ENCODE results near the gene XPR1. TPM values are rescaled to one million over a fixed set of nuclear protein-coding genes. Genes with fewer than 3 reads are reported as not detected.
"Not testable (repeated sequence)": the region's sequence is repeated elsewhere in the genome, so short reads cannot be mapped to it uniquely, and the experiment has no call there.

The XPR1 gene
- total RNA-seq, 1 experiment from 2014 or later: 39.7 TPM

GRCh38 chr1:180698580-180698979, 66.8 kb downstream of the XPR1 start:
- no peaks in the 10 kb centered on the region for H3K27me3 Mint-ChIP-seq (ENCODE audit: insufficient read depth, unreplicated experiment)
- DNase-seq (ENCODE audit: unreplicated experiment): no peak
- H3K36me3 Mint-ChIP-seq (ENCODE audit: insufficient read depth, unreplicated experiment): no peaks in the 10 kb centered on the region
- no peaks in the 10 kb centered on the region for H3K4me1 Mint-ChIP-seq (ENCODE audit: insufficient read depth, unreplicated experiment)
- no peak overlapping the region for H3K4me3 Mint-ChIP-seq (ENCODE audit: unreplicated experiment)
- ChIA-PET POLR2A (interaction anchor here (0.6 kb wide), 1 partner anchor 17 kb away, joined by 3 read pairs; no protein-coding TSS in a partner anchor), CTCF (interaction anchor here (0.7 kb wide), 1 partner anchor 87 kb away, joined by 3 read pairs; no protein-coding TSS in a partner anchor)
- BruUV-seq (replicated peaks): no TSS peak
- H3K27ac Mint-ChIP-seq (ENCODE audit: low read depth, unreplicated experiment): no peak overlapping the region
- H3K9me3 Mint-ChIP-seq (ENCODE audit: unreplicated experiment): peaks cover 30% of the 10 kb centered on the region
- no peak for TF ChIP-seq CTCF (IDR thresholded peaks at IDR 0.05; ENCODE audit: unreplicated experiment)
- intact Hi-C loops (cut with micrococcal nuclease): no loop called here

GRCh38 chr1:180702376-180702775, 70.6 kb downstream of the XPR1 start:
- ChIA-PET CTCF (interaction anchor here (0.6 kb wide), 1 partner anchor 26 kb away, joined by 3 read pairs; no protein-coding TSS in a partner anchor), POLR2A (interaction anchor here (1.0 kb wide), 1 partner anchor 38 kb away, joined by 3 read pairs; no protein-coding TSS in a partner anchor)
- H3K27me3 Mint-ChIP-seq (ENCODE audit: insufficient read depth, unreplicated experiment); H3K4me3 Mint-ChIP-seq (ENCODE audit: unreplicated experiment); H3K27ac Mint-ChIP-seq (ENCODE audit: low read depth, unreplicated experiment); H3K4me1 Mint-ChIP-seq (ENCODE audit: insufficient read depth, unreplicated experiment); BruUV-seq (replicated peaks); H3K36me3 Mint-ChIP-seq (ENCODE audit: insufficient read depth, unreplicated experiment); DNase-seq (ENCODE audit: unreplicated experiment); intact Hi-C loops (cut with micrococcal nuclease): not testable (repeated sequence)
- H3K9me3 Mint-ChIP-seq (ENCODE audit: unreplicated experiment): peaks cover 12% of the 10 kb centered on the region

GRCh38 chr1:180710746-180711145, 78.9 kb downstream of the XPR1 start:
- H3K4me3 Mint-ChIP-seq (ENCODE audit: unreplicated experiment); H3K27me3 Mint-ChIP-seq (ENCODE audit: insufficient read depth, unreplicated experiment); H3K27ac Mint-ChIP-seq (ENCODE audit: low read depth, unreplicated experiment); POLR2A ChIA-PET; BruUV-seq (replicated peaks); DNase-seq (ENCODE audit: unreplicated experiment); CTCF ChIA-PET; H3K4me1 Mint-ChIP-seq (ENCODE audit: insufficient read depth, unreplicated experiment); intact Hi-C loops (cut with micrococcal nuclease); H3K9me3 Mint-ChIP-seq (ENCODE audit: unreplicated experiment): not testable (repeated sequence)
- H3K36me3 Mint-ChIP-seq (ENCODE audit: insufficient read depth, unreplicated experiment): peaks cover 13% of the 10 kb centered on the region

GRCh38 chr1:180711260-180711659, 79.4 kb downstream of the XPR1 start:
- H3K4me1 Mint-ChIP-seq (ENCODE audit: insufficient read depth, unreplicated experiment); H3K27me3 Mint-ChIP-seq (ENCODE audit: insufficient read depth, unreplicated experiment); H3K27ac Mint-ChIP-seq (ENCODE audit: low read depth, unreplicated experiment); CTCF ChIA-PET; BruUV-seq (replicated peaks); DNase-seq (ENCODE audit: unreplicated experiment); intact Hi-C loops (cut with micrococcal nuclease); POLR2A ChIA-PET; H3K9me3 Mint-ChIP-seq (ENCODE audit: unreplicated experiment); H3K4me3 Mint-ChIP-seq (ENCODE audit: unreplicated experiment): not testable (repeated sequence)
- peaks cover 13% of the 10 kb centered on the region for H3K36me3 Mint-ChIP-seq (ENCODE audit: insufficient read depth, unreplicated experiment)

- no peaks in the 10 kb centered on the region for H3K9me3 Mint-ChIP-seq (ENCODE audit: unreplicated experiment)
- H3K36me3 Mint-ChIP-seq (ENCODE audit: insufficient read depth, unreplicated experiment): peaks cover 5% of the 10 kb centered on the region
- no peak for DNase-seq (ENCODE audit: unreplicated experiment)
- no peak overlapping the region for H3K4me3 Mint-ChIP-seq (ENCODE audit: unreplicated experiment)
- H3K4me1 Mint-ChIP-seq (ENCODE audit: insufficient read depth, unreplicated experiment): peaks cover 16% of the 10 kb centered on the region
- no peak for TF ChIP-seq CTCF (IDR thresholded peaks at IDR 0.05; ENCODE audit: unreplicated experiment)
- ChIA-PET POLR2A (no interaction called here), CTCF (no interaction called here)
- no peak overlapping the region for H3K27ac Mint-ChIP-seq (ENCODE audit: low read depth, unreplicated experiment)
- no TSS peak for BruUV-seq (replicated peaks)
- no peaks in the 10 kb centered on the region for H3K27me3 Mint-ChIP-seq (ENCODE audit: insufficient read depth, unreplicated experiment)
- intact Hi-C loops (cut with micrococcal nuclease): no loop called here
Measured at GRCh38 chr1:180720753-180721152, 88.9 kb downstream of the XPR1 start.
